Measurements from ENCODE around the gene AKR1D1. TPM values are rescaled to one million over a fixed set of nuclear protein-coding genes. Genes with fewer than 3 reads are reported as not detected.

Gene AKR1D1
- total RNA-seq, 1 experiment from 2014 or later, result 0.10 TPM

DNA sequence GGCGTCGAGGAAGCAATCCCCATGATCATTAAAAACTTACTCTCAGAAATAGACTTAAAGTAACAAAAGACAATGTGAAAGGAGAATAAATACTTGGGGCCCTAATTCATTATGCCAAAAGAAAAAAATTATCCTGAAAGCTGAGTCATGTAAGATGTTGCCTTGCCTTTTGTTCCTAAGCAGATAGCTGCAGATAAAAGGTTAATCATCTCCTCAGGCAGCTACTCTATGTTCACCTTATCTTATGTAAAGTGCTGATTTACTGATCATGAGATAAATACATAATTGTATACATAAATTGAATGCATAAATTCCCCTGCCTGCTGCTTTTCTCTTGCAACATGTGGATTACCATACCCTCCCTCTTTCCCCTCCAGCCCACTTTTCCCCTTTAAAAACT is 46.3 kb upstream of the AKR1D1 start:
- Histone ChIP-seq H3K27me3 (ENCODE audit: insufficient read depth, low read length) (no peaks in the 10 kb centered on the region), H3K4me2 (ENCODE audit: low read length) (no peak overlapping the region), H3K27ac (ENCODE audit: low read depth, low read length) (no peak overlapping the region), H3K79me2 (ENCODE audit: insufficient read depth, low read length) (no peaks in the 10 kb centered on the region), H3K9me3 (ENCODE audit: control insufficient read depth in 1 of 2, insufficient read depth in 1 of 2, low read depth in 1 of 2, low read length in 2 of 2) (no peaks in the 10 kb centered on the region), H3K9ac (ENCODE audit: low read length) (no peak overlapping the region), H3K4me1 (ENCODE audit: control insufficient read depth in 1 of 2, insufficient read depth in 2 of 2, low read length in 2 of 2) (no peaks in the 10 kb centered on the region), H2AFZ (ENCODE audit: low read depth, low read length, poor library complexity, severe bottlenecking) (no peak overlapping the region), H4K20me1 (ENCODE audit: insufficient read depth) (no peaks in the 10 kb centered on the region), H3K9me2 (ENCODE audit: insufficient read depth) (no peaks in the 10 kb centered on the region), H3K4me3 (replicated peaks in 1 of 2; ENCODE audit: low read depth in 1 of 2, low read length in 2 of 2) (no peak overlapping the region), H3K36me3 (ENCODE audit: control insufficient read depth in 1 of 2, insufficient read depth in 2 of 2, low read length in 2 of 2) (no peaks in the 10 kb centered on the region)
- DNase-seq (ENCODE audit: low read depth, low spot score) (no peak), ATAC-seq (no peak)
- ChIA-PET RAD21 (ENCODE audit: low non-redundant PET in 1 of 2, low total read pairs in 2 of 2, uncharacterized antibody in 2 of 2, unreplicated experiment in 2 of 2) (no interaction called here), CTCF (no interaction called here), POLR2A (no interaction called here)
- no TSS peak for BruUV-seq (replicated peaks)
- intact Hi-C loops (cut with micrococcal nuclease), result no loop called here
- TF ChIP-seq ZNF274 (IDR thresholded peaks at IDR 0.05; ENCODE audit: low read depth, low read length) (no peak), REST (IDR thresholded peaks at IDR 0.05; ENCODE audit: low read depth) (no peak), SP1 (IDR thresholded peaks at IDR 0.05; ENCODE audit: low read depth) (no peak), ELF1 (IDR thresholded peaks at IDR 0.05; ENCODE audit: borderline replicate concordance, low read depth) (no peak), EGR1 (IDR thresholded peaks at IDR 0.05; ENCODE audit: low read depth) (no peak)
- TF ChIP-seq, protein P1, sequence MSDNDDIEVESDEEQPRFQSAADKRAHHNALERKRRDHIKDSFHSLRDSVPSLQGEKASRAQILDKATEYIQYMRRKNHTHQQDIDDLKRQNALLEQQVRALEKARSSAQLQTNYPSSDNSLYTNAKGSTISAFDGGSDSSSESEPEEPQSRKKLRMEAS (IDR thresholded peaks at IDR 0.05), result no peak
